KMS-11 (cell line): ENCODE measurements around the gene ANKRD40.
"Not testable (repeated sequence)": the region's sequence is repeated elsewhere in the genome, so short reads cannot be mapped to it uniquely, and the experiment has no call there.

ENCODE experiments used
- H2AFZ ChIP-seq: fragments of 200-600 bp; sonication (generic); 2 replicates; pipeline ENCODE4 v1.6.1; 2016; ENCODE audit warnings: antibody characterized with exemption, mixed run types, low read depth
- H3K27ac ChIP-seq: fragments of 200-600 bp; sonication (generic); 2 replicates; pipeline ENCODE4 v1.6.1; 2016; ENCODE audit warnings: mild to moderate bottlenecking, mixed run types
- H3K27me3 ChIP-seq: fragments of 200-600 bp; sonication (generic); 2 replicates; pipeline ENCODE4 v1.6.1; 2017; ENCODE audit warnings: mild to moderate bottlenecking, low read depth, mixed run types, moderate library complexity; ENCODE audit not compliant: insufficient read depth
- H3K36me3 ChIP-seq: fragments of 200-600 bp; sonication (generic); 2 replicates; pipeline ENCODE4 v1.6.1; 2017; ENCODE audit warnings: mild to moderate bottlenecking, mixed run types; ENCODE audit not compliant: insufficient read depth
- H3K4me1 ChIP-seq: fragments of 200-600 bp; sonication (generic); 2 replicates; pipeline ENCODE4 v1.6.1; 2016; ENCODE audit warnings: mild to moderate bottlenecking, low read depth, mixed run types; ENCODE audit not compliant: poor library complexity, severe bottlenecking
- H3K4me2 ChIP-seq: fragments of 200-600 bp; sonication (generic); 2 replicates; pipeline ENCODE4 v1.7.0; 2016; ENCODE audit warnings: mild to moderate bottlenecking, mixed run types
- H3K4me3 ChIP-seq: fragments of 200-600 bp; sonication (generic); IDR thresholded peaks from 2 replicates; pipeline ENCODE4 v1.6.1; 2017; ENCODE audit warnings: low read depth, low read length, mixed read lengths; ENCODE audit not compliant: insufficient read depth
- H3K79me2 ChIP-seq: fragments of 200-600 bp; sonication (generic); 2 replicates; pipeline ENCODE4 v1.6.1; 2016; ENCODE audit warnings: low read depth, mixed run types; ENCODE audit not compliant: insufficient read depth
- H3K9ac ChIP-seq: fragments of 200-600 bp; sonication (generic); 2 replicates; pipeline ENCODE4 v1.6.1; 2016; ENCODE audit warnings: mild to moderate bottlenecking, mixed run types
- H4K20me1 ChIP-seq: fragments of 200-600 bp; sonication (generic); 2 replicates; pipeline ENCODE4 v1.6.1; 2016; ENCODE audit warnings: mild to moderate bottlenecking, mixed run types; ENCODE audit not compliant: insufficient read depth
- TF ChIP-seq, protein P1 (sequence below): fragments of 200-600 bp; sonication (generic); conservative IDR thresholded peaks from 2 replicates; pipeline ENCODE4 v1.6.1; 2017; ENCODE audit warnings: low read depth, mild to moderate bottlenecking, antibody characterized with exemption, low read length, moderate library complexity, mixed read lengths

ANKRD40 gene

GRCh38 chr17:50715471-50715870, 7.8 kb upstream of the ANKRD40 start:
- H3K27ac ChIP-seq = no peak overlapping the region
- H4K20me1 ChIP-seq = 0 out of 2 replicates have a peak, but pooled peaks cover 2% of the 10 kb centered on the region
- H3K36me3 ChIP-seq = no peaks in the 10 kb centered on the region
- peaks cover 11% of the 10 kb centered on the region for H3K79me2 ChIP-seq
- no peak overlapping the region for H2AFZ ChIP-seq
- TF ChIP-seq, protein P1, sequence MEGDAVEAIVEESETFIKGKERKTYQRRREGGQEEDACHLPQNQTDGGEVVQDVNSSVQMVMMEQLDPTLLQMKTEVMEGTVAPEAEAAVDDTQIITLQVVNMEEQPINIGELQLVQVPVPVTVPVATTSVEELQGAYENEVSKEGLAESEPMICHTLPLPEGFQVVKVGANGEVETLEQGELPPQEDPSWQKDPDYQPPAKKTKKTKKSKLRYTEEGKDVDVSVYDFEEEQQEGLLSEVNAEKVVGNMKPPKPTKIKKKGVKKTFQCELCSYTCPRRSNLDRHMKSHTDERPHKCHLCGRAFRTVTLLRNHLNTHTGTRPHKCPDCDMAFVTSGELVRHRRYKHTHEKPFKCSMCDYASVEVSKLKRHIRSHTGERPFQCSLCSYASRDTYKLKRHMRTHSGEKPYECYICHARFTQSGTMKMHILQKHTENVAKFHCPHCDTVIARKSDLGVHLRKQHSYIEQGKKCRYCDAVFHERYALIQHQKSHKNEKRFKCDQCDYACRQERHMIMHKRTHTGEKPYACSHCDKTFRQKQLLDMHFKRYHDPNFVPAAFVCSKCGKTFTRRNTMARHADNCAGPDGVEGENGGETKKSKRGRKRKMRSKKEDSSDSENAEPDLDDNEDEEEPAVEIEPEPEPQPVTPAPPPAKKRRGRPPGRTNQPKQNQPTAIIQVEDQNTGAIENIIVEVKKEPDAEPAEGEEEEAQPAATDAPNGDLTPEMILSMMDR = no peak
- H3K4me3 ChIP-seq = no peak overlapping the region
- peaks cover under 1% of the 10 kb centered on the region for H3K4me1 ChIP-seq
- H3K9ac ChIP-seq = no peak overlapping the region
- H3K4me2 ChIP-seq = no peak overlapping the region
- H3K27me3 ChIP-seq = no peaks in the 10 kb centered on the region; the same call in 1 of the 2 replicates

- H4K20me1 ChIP-seq = no peaks in the 10 kb centered on the region
- no peak overlapping the region for H3K4me3 ChIP-seq
- no peak overlapping the region for H3K27ac ChIP-seq
- H3K9ac ChIP-seq = no peak overlapping the region
- peaks cover 15% of the 10 kb centered on the region; the same call in 1 of the 2 replicates for H3K79me2 ChIP-seq
- H2AFZ ChIP-seq = no peak overlapping the region
- TF ChIP-seq, protein P1 = no peak
- H3K36me3 ChIP-seq = no peaks in the 10 kb centered on the region
- H3K4me2 ChIP-seq = no peak overlapping the region
- H3K4me1 ChIP-seq = peaks cover 25% of the 10 kb centered on the region
- H3K27me3 ChIP-seq = no peaks in the 10 kb centered on the region; the same call in 1 of the 2 replicates
These were observed 4.9 kb upstream of the ANKRD40 start for GRCh38 chr17:50712641-50713040.

GRCh38 chr17:50710650-50711049, 2.9 kb upstream of the ANKRD40 start:
- Histone ChIP-seq H4K20me1 (no peaks in the 10 kb centered on the region), H2AFZ (no peak overlapping the region), H3K79me2 (peaks cover 30% of the 10 kb centered on the region; the same call in 1 of the 2 replicates), H3K4me1 (peaks cover 35% of the 10 kb centered on the region), H3K9ac (no peak overlapping the region), H3K27ac (no peak overlapping the region), H3K4me3 (no peak overlapping the region), H3K27me3 (no peaks in the 10 kb centered on the region; the same call in 1 of the 2 replicates), H3K36me3 (no peaks in the 10 kb centered on the region), H3K4me2 (no peak overlapping the region)
- TF ChIP-seq, protein P1 = no peak

- TF ChIP-seq, protein P1 = no peak
- H3K4me2 ChIP-seq = peak overlapping the region; percentile 97; the same call in 1 of the 2 replicates
- peaks cover 35% of the 10 kb centered on the region for H3K4me1 ChIP-seq
- H2AFZ ChIP-seq = peak overlapping the region; percentile 72; the same call in 1 of the 2 replicates
- no peaks in the 10 kb centered on the region; the same call in 1 of the 2 replicates for H3K27me3 ChIP-seq
- H3K27ac ChIP-seq = peak overlapping the region; percentile 85; the same call in 1 of the 2 replicates
- H3K36me3 ChIP-seq = no peaks in the 10 kb centered on the region
- no peaks in the 10 kb centered on the region for H4K20me1 ChIP-seq
- H3K9ac ChIP-seq = no peak overlapping the region
- no peak overlapping the region for H3K4me3 ChIP-seq
- peaks cover 36% of the 10 kb centered on the region; the same call in 1 of the 2 replicates for H3K79me2 ChIP-seq
These were observed 2.3 kb upstream of the ANKRD40 start for GRCh38 chr17:50710025-50710424.

DNA sequence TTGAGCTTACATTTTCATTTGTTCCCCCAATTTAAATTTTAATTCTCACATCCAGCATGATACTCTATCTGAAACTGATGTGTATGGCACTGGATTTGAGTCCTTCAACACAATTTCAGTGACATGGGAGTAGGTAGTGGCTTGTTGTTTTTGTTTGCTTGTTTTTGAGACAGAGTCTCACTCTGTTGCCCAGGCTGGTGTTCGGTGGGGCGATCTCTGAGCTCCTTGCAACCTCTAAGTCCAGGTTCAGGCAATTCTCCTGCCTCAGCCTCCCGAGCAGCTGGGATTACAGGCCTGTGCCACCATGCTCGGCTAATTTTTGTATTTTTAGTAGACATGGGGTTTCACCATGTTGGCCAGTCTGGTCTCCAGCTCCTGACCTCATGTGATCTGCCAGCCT, 1.3 kb upstream of the ANKRD40 start:
- H3K4me2 ChIP-seq = peak overlapping the region; percentile 97
- H3K27ac ChIP-seq = peak overlapping the region; percentile 85
- peaks cover 35% of the 10 kb centered on the region for H3K4me1 ChIP-seq
- H3K27me3 ChIP-seq, H3K4me3 ChIP-seq, H4K20me1 ChIP-seq, H3K36me3 ChIP-seq: not testable (repeated sequence)
- H3K9ac ChIP-seq = peak overlapping the region; percentile 81; the same call in 1 of the 2 replicates
- H3K79me2 ChIP-seq = peaks cover 38% of the 10 kb centered on the region; the same call in 1 of the 2 replicates
- H2AFZ ChIP-seq = peak overlapping the region; percentile 72
